GM19468 (cell line): Measurements from ENCODE around the gene PIK3CG.
A peak's percentile ranks its signal among the peaks of the same experiment; 100 is the strongest.
"Not testable (repeated sequence)": the region's sequence is repeated elsewhere in the genome, so short reads cannot be mapped to it uniquely, and the experiment has no call there.

ENCODE experiments used
- ATAC-seq: cut with Tn5 transposase; IDR thresholded peaks from one replicate; pipeline ENCODE4 v1.9.1; 2021; ENCODE audit warnings: mild to moderate bottlenecking, moderate library complexity, moderate number of reproducible peaks; ENCODE audit not compliant: unreplicated experiment; ENCODE audit errors: extremely low read depth

The PIK3CG gene

DNA sequence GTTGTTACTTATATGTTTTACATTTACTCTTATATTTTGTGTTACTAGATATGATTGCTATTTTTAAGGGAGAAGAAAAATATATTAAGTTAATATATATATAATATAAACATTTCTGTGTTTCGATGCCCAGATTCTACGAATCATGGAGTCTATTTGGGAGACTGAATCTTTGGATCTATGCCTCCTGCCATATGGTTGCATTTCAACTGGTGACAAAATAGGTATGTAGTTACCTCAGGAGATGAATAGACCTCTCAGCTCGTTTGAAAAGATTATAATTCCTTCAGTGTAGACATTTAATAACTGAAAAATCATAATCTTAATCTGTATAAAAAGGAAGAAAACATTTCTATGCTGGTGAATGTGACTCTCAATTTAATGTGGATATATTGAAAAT, 16.9 kb downstream of the PIK3CG start:
- ATAC-seq, result no peak

DNA sequence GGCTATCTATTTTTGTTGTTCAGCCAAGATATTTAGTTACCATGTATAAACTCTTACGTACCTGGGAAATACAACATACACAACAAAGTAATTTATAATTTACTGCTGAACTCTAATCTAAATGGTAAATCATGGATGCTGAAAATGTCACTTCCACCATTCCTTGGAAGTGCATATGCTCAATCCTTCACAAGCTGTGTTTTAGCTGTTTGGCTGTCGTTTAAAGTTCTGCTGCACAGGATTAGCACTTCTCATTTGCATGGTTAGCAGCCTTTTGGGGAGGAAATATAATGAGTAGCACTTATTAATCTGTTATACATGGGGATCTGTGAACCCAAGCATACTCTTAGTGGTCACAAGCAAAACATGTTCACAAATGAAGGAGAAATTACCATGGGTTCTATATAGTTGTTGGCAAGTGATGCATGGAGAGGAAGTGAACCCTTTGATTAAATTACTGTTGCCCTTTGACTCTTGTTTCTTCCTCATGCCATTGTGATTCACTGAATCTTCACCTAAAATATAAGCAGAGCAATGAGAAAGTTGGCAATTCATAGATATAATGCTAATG, 18.5 kb downstream of the PIK3CG start:
- no peak for ATAC-seq

DNA sequence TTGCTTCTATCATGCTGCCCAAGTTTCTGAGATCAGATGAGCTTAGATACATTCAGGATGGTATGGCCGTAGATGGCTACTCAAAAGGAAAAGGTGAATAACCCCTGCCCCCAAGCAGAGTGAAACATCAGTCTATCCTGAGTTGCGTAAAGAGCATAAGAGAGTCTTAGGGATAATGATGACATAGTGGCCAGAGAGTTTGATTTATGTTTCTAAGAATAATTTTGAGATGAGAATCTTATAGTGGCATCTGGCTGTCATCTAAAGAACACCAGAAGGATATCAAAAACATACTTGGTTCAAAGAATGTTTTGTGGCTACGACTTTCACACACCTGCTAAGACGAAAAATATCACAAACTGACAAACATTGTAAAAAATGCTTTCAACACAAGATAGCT, 20.6 kb downstream of the PIK3CG start:
- ATAC-seq, result no peak

DNA sequence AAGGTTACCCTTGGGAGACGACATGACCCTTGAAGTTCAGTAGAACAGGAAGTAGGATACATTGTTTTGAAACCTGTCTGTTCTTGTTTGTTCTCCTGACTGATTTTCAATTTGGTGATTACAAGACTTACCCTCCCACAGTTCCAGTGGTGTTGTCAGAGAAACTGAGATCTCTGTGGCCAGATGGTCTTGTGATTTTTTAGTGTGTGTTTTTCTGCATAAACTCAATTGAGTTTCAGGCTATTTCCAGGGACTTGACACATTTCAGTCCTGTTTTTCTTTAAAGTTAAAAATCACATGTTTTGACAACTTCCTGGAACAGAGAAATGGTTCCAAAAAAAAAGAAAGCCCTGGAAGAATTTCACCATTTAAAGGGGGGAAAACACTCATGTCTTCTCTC, 22.3 kb downstream of the PIK3CG start:
- no peak for ATAC-seq

DNA sequence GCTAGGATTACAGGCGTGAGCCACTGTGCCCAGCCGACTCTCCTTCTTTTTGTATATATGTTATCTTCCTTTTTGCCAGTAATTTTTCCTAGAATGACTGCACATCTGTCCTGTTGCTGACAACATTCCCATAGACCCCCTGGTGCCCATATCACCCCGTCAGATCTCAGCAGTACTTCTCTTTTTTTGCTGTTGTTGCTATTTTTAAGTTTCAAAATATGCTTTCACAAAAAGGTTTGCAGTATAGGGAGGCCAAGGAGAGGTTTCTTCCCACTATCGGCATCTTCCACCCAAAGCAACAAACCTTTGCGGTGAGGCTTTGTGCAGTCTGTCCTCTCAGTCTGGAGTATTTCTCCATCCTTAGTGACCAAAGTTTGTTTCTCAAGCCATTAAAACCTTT, 23.1 kb downstream of the PIK3CG start:
- ATAC-seq, result no peak

DNA sequence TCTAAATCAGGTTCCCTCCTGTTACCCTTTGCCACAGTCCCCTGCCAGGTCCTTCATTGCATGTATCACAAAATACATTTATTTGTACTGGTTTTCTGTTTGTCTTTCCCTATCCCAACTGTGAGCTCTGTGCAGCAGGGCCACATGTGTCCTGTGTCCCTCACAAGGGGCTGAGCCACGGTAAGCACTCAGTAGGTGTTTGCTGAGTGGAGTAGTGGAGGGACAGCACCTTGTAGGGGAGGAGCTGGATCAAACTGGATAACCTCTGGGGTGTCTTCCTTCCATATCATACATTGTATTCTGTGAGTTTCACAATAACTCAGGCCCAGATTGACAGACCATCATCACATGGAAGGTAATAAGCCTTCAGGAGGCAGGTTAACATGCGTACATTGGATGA, 25.9 kb downstream of the PIK3CG start:
- ATAC-seq, result no peak

DNA sequence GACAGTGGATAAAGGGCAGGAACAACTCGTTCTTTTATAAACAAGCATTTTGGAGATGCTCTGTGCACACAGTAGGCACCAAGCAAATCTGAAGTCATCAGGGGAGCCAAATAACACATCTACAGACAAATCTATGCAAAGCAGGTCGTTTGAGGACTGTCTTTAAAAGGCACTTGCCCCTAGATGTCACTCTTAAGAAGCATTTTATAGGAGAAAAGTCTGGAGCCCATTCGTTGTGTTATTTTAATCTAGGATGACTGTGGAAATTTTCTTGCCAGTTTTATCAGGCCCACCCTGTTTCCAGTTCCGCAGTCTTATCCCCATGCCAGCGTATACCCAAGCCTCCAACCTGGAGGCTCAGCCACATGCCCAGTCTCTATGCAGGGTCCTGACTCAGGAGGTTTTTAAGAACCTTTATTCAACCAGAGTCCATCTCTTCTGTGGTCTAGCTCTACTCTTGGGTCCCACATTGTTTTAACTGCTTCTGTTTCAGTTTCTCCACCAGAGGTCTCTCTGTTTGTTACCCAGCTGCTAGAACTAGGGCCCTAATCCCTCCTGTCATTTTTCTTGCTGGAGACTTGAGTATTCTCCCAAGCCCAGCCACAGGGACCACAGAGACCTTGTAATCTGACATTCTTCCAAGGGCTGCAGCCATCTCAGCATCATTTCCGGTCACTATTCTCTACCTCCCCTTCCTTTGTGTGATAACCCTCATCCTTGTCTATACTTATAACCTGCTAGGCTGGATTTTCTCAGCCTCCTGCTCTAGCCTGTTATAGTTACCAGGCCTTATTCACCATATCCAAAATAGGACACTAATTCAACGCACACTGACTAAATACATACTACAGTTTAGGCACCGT, 26.7 kb downstream of the PIK3CG start:
- no peak for ATAC-seq

DNA sequence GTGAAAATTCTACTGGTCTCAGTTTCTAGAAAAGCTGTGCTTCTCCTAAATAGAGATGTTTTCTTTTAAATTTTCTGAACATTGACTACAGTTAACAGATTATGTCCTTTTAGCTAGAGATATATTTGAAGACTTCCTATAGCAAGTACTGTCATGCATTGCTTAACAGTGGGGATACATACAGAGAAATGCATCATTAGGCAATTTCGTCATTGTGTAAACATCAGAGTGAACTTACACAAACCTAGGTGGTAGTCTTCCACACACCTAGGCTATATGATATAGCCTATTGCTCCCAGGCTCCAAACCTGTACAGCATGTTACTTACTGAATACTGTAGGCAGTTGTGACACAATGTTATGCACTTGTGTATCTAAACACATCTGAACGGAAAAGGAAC, 28.5 kb downstream of the PIK3CG start:
- no peak for ATAC-seq

DNA sequence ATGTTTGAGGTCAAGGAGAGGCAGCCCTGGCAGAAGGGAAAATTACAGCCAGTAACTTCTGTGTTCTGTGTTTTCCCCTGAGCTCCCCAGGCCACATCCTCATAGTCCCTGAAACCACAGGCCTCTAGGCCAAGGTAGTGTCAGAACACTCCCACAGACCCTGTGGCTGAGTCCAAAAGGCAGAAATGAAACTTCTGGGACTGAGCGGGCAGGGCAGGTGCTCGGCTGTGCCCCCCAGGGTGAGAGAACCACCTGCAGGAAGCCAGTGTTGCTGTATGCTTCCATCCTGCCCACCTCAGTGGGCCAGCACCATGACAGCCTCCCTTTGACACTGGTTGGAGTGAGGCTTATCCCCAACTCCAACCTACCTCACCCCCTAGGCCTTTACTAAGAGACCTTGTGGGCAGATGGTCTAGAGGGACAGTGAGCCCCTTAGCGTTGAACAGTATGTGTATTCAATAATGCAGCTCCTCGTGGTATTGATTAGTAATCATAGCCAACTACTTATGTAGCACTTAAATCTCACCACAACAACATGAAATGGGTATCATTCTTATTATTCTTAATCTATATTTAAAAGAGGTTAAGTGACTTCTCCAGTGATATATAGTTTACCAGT, 30.3 kb downstream of the PIK3CG start:
- ATAC-seq, result peak; percentile 85

DNA sequence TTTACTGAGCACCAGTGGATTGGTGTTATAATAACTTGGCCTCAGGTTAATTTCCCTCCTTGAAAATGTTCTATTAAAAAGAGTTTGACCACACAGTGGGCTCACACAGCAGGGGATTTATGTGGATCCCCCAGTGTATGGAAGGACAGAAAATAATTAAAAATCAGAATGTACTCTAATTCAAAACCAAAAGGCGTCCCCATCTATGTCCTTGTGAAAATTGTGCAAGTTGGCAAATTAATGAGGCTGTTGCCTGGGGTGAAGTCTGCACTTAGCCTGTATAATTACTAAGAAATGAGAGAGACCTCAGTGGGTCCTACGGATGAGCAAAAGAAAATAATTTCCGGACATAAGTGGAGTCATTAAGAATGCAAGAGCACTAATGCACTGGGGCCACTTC, 31.1 kb downstream of the PIK3CG start:
- no peak for ATAC-seq

DNA sequence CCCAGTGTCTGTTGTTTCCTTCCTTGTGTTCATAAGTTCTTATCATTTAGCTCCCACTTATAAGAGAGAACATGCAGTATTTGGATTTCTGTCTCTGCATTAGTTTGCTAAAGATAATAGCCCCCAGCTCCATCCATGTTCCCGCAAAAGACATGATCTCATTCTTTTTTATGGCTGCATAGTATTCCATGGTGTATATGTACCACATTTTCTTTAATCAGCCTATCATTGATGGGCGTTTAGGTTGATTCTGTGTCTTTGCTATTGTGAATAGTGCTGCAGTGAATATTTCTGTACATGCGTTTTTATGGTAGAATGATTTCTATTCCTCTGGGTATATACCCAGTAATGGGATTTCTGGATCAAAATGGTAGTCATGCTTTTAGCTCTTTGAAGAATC, 32.5 kb downstream of the PIK3CG start:
- ATAC-seq, result not testable (repeated sequence)

DNA sequence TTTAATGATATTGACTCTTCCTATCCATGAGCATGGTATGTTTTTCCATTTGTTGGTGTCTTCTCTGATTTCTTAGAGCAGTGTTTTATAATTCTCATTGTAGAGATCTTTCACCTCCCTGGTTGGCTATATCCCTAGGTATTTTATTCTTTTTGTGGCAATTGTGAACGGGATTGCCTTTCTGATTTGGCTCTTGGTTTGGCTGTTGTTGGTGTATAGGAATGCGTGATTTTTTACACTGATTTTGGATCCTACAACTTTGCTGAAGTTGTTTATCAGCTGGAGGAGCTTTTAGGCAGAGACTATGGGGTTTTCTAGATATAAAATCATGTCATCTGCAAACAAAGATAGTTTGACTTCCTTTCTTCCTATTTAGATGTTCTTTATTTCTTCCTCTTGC, 33.9 kb downstream of the PIK3CG start:
- ATAC-seq, result not testable (repeated sequence)

DNA sequence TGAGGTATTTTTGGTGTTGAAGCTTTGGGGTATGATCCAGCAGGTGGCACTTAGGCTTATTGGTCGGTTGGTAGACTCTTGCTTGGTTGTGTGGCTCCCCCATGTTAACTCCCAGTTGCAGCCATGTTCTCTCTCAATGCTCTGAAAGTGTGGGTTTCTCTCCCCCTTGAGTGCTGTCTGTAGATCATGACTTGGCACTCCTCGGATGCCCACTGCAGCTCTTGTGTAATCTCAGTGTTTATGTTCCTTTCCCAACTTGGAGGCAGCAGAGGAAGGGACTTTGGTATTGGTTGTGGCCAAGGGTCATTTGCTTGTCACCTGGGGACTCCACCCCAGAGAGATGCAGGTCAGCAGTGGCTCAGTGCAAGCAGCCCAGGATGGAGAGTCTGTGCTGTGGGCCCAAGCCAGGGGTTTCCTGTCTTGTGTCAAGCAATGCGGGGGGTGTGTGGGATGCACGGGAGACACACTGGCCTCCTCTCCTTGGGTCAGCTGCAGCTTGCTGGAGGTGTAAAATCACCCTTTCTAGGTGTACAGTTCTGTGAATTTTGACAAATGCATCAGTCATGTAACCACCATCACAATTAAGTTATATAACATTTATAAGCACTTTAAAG, 36.9 kb downstream of the PIK3CG start:
- no peak for ATAC-seq

DNA sequence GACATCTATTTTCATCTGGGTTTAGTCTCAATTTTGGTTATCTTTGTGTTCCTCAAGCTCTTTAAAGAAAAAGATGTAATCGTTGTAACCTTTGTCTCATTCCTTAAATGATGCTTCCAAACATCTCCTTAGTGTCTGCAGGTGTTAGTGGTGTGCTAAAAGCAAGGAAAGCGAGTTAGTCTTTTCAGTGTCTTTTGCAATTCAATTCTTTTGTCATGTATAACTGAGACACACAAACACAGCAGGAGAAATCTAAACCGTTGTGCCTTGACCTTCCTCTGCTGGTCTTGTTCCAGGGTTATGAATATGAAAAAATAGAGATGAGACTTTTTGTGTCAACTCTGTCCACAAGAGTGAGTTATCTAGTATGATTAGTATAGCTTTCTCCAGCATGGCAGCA, 40.7 kb downstream of the PIK3CG start:
- ATAC-seq, result no peak

DNA sequence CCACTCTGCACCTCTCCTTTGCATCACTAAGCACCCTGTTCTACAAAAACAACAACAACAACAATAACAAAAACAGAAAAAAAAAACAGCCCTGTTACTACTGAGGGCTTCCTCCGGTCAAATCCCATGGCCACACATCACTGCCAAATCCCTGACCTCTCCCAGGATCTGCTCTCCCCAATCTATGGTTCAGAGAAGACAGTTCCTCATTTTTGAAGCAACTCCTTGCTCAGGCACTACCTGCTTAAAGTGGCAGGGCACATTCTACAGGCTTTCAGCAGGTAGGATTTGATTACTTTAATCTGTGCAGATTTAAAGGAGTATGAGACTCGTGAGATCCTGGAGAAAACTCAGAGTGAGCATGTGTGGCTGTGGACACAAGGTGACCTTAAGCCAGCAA, 46.9 kb downstream of the PIK3CG start:
- no peak for ATAC-seq

DNA sequence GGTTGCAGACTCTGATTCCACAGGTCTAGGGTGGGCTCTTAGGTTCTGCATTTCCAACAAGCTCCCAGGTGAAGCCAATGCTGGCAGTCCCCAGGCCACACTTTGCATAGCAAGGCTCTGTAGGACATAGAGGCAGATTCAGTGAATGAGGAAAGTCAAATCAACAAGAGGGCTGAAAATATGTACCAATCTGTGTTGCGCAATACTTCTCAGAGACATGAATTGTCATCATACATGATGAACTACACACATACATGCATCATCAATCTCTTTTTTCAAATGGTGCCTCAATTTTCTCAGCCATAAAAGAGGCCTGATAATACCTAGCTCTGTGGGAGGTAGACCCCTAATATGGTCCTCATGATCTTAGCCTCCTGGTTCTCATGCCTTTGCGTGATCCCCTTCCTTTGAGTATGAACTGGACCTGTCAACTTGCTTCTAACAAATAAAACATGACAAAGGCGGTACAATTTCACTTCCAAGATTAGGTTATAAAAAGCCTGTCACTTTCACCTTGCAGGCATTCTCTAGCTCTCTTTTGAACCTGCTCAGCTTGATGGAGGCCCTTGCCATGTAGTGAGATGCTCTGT, 49.0 kb downstream of the PIK3CG start:
- no peak for ATAC-seq

DNA sequence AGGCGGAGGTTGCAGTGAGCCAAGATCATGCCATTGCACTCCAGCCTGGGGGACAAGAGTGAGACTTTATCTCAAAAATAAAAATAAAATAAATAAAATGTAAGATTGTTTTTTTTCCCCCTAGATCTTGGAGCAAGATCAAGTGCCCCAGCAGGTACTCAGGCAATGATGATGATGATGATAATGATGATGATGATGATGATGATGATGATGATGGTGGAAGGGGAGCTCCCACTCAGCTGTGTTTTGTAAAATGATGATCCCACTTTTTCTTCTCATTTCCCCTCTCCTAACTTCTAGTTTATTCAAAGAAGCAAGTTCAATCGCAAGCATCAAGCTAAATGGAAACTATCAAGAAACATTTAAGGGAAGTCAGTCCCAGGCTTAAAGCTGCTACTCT, 50.3 kb downstream of the PIK3CG start:
- ATAC-seq, result no peak

DNA sequence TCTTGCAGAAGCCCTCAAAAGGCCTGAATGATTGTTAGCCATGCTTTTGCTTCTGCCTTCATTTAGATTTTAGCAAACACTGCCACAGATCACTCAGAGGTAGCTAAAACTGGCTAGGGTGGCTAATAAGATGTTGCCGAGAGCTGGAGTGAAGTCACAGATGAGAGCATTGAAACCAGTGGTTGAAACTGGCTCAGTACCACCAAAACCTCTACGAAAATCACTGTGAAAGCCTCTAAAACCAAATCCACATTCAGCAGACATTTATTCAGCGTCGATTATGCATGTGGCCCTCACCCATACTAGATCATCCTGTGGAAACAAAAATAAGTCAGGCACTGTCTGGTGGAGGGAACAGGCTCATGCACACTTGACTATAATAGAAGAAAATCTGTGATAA, 50.8 kb downstream of the PIK3CG start:
- peak; percentile 93 for ATAC-seq

DNA sequence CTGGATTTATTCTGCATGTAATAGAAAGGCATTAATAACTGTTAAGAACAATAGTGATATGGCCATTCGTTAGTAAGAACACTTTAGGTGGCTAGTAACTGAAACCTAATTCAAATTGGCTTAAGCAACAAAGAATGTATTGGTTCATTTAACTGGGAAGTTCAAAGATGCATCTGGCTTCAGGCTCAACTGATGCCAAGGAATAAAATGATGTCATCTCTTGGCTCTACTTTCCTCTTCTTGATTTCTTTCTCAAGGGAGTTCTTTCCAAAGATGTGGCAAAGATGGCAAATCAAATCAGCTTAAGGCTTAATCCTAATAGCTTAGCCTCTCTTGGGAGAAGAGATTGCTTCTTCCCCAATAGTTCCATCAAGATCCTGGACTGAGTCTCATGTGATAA, 51.6 kb downstream of the PIK3CG start:
- ATAC-seq, result no peak

DNA sequence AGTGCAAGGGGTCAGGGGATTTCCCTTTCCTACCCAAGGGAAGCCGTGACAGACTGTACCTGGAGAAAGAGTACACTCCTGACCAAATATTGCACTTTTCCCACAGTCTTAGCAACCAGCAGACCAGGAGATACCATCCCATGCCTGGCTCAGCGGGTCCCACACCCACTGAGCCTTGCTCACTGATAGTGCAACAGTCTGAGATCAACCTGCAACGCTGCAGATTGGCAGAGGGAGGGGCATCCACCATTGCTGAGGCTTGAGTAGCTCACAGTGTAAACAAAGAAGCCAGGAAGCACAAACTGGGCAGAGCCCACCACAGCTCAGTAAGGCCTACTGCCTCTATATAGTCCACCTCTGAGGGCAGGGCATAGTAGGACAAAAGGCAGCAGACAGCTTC, 53.9 kb downstream of the PIK3CG start:
- ATAC-seq, result no peak

DNA sequence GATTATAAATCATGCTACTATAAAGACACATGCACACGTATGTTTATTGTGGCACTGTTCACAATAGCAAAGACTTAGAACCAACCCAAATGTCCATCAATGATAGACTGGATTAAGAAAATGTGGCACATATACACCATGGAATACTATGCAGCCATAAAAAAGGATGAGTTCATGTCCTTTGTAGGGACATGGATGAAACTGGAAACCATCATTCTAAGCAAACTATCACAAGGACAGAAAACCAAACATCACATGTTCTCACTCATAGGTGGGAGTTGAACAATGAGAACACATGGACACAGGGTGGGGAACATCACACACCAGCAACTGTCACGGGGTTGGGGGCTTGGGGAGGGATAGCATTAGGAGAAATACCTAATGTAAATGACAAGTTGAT, 59.4 kb downstream of the PIK3CG start:
- not testable (repeated sequence) for ATAC-seq
